Left hindlimb (tissue), 1 donor: ENCODE data around the gene KANSL3.

Experiments used
- DNase-seq: peaks from one replicate; pipeline ENCODE4 v3.0.0-alpha.2; 2018

The KANSL3 gene

DNA sequence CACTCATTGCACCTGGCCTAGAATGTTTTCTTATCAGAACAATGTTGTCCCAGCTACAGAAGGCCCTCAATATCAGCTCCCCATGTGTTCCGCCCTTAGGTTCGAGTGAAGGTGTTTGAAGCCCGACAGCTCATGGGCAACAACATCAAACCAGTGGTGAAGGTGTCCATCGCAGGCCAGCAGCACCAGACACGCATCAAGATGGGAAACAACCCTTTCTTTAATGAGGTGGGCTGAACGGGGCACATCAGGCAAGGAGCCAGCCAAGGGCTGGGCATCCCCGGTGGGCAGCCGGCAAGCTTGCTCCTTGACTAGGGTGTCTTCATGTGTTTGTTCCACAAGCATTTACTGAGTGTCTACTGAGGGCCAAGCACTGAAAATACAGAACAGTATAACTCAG, 13.7 kb upstream of the KANSL3 start:
- no peak for DNase-seq

DNA sequence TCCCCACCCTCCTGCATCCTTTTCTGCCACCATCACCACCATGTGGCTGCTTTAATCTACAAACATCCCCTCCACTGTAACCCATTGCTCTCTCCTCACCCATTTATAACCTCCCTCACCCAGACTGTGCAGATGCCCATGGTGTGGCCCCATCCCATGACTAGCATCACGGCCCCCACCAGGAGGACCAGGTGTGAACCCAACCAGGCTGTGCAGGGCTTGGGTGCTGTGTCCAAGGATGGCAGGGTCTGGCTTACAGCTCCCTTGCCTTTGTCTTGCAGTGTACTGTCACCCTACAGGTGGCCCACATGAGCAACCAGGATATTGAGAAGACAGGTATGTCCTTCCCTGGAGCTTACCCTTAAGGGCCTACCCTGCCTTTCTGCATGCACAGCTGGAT, 11.2 kb upstream of the KANSL3 start:
- DNase-seq: no peak

DNA sequence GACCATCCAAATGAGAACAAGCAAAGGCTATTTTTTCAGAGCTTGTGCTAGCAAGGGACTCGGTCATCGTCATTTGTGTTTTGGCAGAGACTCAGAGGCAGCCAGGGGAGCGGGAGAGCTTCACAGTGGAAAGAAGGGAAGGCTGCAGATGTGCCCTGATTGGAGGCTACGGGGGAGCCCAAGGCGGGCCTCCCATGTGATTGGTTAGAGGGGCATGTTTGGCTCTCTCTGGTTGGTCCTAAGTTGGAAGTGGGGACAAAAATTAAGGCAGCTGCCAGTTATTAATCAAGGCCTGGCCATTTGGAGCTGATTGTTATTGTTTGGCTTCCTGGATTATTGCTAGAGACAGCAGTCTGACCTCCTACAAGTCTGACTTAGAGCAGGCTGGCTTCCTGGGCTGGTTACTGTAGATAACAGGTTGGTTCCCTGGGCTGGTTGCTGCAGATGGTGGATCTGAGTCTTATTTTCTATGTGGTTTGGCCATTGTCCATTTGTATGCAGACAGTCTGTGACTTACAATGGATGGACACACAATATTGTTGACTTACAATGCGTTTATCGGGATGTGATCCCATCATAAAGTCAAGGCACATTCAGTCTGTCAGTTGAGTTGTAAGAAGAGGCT, 10.3 kb upstream of the KANSL3 start:
- DNase-seq: no peak

DNA sequence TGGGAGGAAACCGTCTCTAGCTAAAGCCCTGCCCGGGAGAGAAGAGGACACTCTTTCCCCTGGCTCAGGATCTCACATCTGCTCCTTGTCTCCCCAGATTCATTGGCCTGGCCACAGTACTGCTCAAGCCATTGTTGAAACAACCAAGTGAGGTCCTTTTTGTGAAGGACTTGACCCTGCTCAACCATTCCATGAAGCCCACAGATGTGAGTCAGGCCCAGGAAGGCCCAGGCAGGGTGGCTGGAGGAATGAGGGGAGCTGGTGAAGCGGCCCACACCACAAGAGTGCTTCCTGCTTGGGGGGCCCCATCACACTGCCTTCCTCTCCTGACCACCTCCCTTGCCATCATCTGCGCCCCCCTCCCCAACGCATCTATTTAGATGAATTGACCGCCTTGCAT, 9.6 kb upstream of the KANSL3 start:
- no peak for DNase-seq

DNA sequence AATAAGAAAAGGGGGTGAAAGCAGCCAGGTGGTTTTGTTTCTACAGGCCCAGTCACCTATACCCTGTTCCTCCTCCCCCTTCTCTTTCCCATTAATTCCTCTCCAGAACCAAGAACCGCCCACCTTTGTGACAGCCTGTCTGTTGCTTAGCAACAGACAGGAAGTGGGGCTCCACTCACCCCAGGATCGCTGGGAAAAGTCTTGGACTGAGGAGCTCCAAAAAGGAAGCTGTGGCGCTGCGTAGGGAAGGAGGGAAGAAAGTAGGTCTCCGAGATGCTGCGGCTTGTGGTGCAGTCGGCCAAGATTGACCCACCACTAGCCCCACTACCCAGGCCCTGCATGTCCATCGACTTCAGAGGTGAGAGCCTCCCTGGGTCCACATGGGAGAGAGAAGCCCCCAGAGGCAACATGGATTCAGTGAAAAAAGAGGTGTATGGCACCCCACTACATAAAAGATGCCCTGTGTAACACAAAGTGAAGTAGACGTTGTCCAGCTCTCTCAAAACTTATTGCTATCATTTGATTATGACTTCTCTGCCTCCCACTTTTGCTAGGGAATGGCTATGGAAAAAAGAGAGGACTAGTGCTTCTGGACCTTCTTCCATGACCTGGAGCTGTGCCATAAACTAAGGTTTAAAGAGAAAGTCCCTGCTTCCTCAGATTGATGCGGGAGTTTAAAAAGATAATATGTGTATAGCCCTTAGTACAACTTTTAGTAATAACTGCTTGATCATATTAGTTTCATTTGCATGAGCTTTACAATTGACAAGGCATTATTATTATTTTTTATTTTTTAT, 4.7 kb upstream of the KANSL3 start, which contains the start of gene FER1L5:
Gene FER1L5, plus strand, starts transcription at position 201 of the 797 bp plus-strand sequence. Its CDS starts 73 bp downstream, at position 274.
- peak; percentile 60 for DNase-seq

DNA sequence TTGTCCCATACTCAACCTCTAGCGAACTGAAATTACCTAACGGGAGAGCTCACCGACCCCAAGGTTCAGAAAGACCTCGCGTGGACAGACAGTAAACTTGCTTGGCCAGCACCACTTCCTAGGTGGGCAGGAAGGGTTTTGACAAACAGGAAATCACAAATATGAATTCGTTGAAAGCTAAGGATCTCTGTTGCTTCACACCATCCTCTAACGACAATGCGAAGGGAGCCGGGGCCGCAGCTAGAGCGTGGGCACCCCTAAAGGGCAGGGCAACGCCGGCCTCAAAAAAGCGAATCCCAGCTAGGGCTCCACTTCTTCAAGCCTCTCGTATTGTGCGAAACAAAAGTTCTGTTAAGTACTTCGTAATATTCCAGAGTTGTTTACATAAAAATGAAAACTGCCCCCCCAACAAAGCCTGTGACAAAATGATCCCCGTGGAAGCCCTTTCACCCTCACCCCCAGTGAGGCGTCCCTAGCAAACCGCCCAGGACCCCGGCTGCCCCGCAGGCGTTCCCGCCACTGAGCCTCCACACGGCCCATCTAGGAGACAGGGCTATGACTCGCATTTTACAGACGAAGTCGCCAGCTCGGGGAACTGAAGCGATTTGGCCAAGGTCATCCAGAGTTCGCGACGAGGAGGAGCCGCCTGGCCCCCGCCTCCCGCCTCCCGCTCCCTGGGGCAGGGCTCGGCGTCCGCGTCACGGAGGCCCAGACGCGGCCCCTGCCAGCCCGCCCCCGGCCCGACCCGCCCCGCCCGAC, 548 bp downstream of the KANSL3 start:
- DNase-seq: peak; percentile 89

DNA sequence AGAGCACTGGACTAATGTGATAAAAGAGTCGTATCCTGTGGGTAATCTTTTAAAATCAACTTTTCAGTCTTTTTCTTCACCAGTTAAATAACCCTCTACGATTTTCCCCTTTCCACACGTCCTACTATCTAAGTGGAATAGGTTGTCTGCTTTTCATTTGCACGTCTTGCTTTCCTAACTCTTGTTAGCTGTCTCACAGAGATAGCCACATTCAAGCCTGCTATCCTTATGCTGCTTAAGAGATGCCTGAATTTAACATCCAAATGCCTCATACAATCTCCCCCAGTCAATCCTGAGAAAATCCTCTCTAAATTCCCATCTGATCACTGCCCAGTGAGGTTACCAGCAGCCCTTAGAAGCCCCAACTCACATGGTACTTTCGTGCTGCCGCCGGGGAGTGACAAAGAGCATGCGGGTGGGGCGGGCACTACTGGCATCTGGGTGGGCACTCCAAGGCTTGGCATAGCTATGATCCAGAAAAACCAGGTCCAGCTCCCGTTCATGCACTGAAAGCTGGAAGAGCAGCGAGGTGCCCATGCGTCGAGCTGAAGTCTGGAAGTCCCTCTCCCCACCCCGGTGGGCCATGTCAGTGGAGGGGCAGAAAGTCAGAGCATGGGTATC, 1.5 kb downstream of the KANSL3 start:
- no peak for DNase-seq

DNA sequence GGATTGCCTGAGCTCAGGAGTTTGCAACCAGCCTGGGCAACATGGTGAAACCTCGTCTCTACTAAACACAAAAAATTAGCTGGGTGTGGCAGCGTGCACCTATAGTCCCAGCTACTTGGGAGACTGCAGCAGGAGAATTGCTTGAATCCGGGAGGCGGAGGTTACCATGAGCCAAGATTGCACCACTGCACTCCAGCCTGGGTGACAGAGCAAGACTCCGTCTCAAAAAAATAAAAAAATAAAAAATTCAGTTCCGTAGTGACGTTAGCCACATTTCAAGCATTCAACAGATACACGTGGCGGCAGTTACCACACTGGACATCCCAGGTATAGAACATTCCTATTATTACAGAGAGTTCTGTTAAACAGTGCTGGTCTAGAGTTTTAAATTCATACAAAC, 4.5 kb downstream of the KANSL3 start:
- DNase-seq: no peak

DNA sequence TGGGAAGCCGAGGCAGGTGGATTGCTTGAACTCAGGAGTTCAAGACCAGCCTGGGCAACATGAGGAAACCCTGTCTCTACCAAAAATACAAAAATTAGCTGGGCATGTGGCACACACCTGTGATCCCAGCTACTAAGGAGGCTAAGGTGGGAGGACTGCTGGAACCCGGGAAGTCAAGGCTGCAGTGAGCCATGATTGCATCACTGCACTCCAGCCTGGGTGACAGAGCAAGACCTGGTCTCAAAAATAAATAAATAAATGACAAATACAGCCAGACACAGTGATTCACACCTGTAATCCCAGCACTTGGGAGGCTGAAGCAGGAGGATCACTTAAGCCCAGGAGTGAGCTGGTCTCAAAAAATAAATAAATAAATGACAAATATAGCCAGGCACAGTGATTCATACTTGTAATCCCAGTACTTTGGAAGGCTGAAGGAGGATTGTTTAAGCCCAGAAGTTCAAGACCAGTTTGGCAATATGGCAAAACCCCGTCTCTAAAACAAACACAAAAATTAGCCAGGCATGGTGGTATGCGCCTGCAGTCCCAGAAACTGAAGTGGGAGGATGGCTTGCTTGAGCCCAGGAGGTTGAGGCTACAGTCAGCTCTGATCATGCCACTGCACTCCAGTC, 6.2 kb downstream of the KANSL3 start:
- DNase-seq: no peak

DNA sequence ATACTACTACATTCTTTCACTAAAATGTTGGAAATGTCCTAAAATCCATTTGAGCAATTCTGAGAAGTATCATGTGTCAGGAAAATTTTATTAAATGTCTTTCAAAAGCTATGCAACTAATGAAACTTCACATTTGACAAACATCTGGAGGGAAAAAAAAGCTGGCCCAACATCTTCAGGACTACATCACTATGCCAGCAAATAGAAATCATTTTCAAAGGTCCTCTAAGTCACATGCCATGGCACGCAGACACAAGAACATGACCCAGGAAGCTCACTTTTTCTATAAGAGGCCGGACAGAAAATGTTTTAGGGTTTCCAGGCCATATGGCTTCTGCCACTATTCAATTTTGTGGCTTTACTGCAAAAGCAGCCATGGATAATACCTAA, 11.6 kb downstream of the KANSL3 start:
- DNase-seq: no peak

DNA sequence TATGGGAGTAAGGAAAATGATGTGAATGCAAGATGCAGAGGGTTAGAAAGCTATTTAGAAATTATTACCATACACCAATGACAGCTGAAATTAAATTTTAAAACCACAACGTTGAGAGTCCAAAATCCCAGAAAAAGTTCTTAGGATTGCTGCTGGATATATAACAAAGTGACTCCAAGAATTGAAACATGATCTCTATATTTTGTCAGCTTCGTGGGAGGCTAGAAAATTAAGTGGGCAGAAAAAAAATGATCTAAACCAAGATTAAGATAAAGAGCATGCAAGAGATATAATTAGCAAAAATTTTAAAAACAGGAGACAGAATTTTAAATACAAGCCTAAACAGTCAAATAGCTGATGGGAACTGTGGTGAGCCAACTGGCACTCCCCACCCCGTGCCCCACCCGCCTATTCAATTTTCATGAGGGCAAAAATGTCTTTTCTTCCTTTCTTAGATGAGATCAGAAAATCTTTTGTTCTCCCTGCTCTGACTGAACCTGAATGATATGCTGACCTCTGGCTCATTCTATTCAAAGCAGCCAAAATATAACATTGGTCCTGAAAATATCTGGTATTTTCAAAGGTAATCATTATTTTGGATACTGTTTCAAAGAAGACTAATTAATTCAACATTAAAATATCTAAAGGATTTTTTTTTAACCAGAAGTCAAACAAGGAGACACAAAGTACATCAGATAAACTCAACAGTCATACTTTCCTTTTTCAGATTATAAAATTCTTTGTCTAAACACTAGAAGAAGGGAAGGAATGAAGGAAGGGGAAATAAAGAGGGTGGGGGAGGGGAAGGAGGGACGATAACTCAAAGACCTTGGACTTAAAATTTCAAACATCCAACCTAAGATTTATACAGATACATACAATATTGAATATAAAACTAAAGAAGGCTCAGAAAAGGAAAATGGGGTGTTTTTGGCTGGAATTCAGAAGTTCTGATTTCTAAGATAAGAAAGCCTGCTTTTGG, 12.2 kb downstream of the KANSL3 start:
- no peak for DNase-seq

DNA sequence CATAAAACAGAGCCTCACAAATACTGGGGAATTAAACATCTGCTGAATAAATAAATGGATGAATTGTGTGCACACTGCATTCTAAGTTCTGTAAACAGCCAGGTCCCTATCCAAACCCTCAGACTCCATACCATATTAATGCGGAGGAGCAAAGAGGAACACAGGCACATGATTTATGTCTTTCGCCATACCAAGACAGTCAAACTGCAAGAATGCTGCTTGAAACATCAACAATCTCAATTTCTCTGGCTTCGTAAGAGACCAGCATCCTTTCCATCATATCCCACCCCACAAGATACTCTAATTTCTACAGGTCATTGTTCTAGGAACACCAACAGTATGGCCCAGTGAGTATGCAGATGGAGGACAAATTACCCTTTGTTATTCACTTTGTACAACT, 15.0 kb downstream of the KANSL3 start:
- DNase-seq: no peak

DNA sequence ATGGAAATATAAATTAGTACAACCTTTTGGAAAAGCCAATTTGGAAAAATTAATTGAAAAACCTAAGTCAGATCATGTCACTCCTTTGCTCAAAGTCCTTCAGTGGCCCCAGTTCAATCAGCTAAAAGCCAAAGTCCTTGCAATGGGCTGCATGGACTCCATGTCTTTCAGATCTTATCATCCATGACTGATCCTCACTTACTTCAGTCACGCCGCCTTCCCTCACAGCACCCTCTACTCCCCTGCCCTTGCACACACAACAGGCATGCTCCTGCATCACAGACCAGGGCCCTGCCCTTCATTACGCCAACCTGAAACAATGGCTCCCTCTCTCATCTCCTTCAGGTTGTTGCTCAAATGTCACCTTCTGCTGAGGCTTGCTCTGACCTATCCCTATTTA, 15.6 kb downstream of the KANSL3 start:
- no peak for DNase-seq

DNA sequence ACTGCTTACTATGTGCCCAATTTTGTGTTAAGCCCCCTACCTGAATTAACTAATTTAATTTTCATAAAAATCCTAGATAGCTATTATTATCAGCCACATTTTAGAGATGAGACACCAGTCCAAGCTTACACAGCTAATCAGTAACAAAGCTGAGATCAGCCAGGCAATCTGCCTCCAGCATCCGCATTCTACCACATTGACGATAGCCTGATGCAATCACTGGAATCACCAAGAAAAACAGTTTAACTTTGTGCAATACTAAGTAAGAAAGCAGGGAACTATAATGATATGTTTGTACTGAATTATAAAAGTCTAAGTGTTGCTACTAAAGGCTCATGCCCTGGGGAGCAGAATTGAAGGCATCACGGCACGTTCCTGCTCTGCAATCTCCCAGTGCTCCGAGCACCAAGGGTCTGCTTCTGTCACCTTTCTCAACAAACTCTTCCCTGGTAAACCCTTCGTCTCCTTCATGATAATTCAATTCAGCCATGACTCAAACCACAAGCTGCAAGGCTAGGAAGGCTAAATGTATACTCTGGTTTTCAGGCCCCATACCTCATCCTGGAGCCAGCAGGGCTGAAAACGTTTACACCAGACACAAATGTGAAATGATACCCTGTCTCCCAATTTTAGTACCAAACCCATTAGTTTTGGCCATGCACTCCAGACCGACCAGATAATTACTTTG, 19.4 kb downstream of the KANSL3 start:
- DNase-seq: no peak

DNA sequence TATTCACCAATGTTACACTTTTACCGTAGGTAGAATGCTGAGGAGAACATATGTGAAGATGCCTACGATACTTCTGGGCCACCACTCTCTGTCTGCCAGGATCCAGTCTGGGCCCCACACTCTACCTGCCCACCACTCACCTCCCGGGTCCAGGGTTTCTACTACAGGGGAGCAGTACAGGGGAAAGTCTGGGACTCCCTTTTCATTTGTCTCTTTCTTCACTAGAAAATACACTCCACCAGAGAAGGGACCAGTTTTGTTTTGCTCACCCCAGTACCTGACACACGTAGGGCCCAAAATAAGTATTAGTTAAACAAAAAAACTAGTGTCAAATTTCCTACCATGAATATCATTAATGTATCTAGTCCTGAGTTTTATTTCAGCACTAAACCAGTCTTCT, 21.1 kb downstream of the KANSL3 start:
- DNase-seq: no peak

DNA sequence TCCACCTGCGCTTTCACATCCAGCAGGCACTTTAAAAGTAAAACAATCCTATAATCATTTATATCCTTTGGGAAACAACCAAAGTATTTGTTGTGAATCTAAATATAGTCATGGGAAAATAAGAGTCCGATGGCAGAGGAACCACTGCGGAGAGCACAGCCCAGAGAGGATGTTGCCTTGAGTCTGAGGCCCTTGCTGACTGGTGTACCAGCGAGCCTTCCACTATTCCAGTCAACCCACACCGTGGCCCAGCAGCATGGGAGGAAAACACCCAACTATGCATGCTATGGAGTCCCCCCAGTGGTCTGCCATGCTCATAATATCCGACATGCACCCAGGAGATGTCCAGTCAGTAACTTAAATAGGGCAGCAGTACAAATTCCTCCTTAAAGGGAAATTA, 21.6 kb downstream of the KANSL3 start:
- DNase-seq: no peak

DNA sequence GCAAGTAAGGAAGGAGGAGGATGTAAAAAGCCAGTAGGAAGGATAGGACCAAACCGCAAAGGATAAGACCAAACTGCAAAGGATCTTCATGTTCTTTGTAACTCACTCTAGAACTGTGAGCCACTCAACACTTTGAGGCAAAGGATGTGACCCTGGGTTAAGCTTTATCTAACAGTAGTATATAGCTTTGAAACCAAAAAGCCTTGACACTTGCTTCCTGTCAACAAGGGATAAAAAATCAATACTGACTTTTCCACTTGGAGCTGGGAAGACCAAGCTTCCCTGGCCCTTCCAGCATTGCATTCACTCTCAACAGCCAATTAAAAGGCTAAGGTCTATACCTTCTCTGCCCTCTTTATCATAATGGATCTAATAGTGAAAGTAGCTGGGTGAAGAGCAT, 22.0 kb downstream of the KANSL3 start:
- DNase-seq: no peak

DNA sequence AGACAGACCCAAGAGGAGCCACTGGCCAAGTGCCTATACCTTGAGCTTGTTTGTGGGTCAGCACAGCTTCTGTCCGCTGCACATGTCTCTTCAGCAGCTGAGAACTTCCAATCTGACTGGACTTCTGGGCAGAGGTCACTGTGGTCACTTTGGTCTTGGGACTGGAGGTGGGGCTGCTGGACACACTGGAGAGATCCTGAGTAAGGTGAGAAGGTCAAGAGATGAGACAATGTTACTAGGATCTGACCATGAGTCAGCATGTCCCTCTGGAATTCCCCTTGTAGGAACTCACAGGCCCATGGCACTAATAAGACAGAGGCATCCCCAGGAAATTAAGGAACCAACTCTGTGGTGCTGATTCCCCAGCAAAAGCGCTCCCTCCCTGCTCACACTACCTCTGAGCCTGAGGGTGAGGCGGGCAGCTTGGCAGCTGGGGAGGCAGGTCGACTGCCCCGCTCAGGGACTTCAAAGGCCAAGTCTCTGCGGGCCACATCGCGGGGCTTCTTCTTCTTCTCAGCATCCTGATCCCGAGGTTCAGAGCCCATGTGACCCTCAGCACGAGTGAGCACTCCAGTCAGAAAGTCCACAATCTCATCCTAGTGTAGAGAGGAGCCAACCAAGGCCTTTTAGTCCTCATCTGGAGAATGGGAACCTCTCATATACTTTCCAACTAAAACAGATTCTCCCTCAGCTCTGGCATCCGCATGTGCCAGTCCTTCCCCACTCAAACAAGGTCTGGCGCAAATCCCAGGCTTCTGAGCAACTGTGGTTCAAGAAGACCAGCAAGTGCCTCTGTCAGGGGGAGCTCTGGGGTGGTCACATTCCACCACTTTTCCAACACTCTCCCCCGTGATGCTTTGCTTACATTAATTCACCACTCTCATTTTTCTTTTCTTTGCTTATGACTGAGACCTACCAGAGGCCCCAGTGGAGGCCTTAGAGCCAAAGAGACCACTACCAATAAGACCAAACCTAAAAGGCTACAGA, 29.4 kb downstream of the KANSL3 start:
- DNase-seq: no peak

DNA sequence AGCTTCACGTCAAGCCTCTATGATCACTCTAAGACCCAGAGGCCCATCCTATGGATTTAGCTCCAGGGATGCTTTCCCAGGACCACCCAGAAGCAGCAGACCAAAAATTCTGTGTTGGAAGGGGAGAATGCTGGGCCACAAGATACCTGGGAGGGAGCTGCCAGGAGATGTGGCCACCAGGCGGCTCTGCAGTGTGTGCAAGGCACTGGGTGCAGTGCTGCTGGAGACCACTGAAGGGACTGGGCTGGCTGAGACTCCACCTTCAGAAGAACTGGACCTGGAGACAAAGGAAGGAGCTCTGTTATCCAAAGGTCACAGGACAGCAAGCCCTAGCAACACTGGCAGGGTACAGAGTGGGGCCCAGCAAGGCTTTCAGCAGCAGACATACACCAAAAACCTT, 34.0 kb downstream of the KANSL3 start:
- DNase-seq: no peak

DNA sequence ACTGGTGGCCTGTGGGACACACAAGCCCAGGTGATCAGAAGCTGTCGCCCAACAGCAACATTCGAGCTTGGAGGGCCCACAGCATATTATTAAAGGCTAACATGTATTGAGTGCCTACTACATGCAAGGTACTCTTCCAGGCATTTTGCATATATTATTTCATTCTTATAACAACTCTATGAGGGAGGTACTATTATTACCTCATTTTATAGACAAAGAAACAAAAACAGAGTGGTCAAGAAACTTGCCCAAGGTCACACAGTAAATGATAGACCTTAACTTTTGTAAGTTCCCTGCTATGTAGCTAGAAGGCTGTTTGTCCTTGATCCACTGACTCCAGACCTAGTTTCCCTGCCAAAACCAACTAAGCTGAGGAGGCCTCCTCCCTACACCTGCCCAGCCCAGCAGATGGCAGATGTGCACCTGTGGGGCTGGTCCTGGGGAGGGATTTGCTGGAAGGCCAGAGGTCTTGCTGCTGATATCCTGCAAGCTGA, 35.7 kb downstream of the KANSL3 start:
- DNase-seq: no peak
